ENCODE results near the gene TEX13D. TPM values are rescaled to one million over a fixed set of nuclear protein-coding genes. Genes with fewer than 3 reads are reported as not detected.

TEX13D gene
- total RNA-seq, 1 donor from 2014 or later = not detected

DNA sequence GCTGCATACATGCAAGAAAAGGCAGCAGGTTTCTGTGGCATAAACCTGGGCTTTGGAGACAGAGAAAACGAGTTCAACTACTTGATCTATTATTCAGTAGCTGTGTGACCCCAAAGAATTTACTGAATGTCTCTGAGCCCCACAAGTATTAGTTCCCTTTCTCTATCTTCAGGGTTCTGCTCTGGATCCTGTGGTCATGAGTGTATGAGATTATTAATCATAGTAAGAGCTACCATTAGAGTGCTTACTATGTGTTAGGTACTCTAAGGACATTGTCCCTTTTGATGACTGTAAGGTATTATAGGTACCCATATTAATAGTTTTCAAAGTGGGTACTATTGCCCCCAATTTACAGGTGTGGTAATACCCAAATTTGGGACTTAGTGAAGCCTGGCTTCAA, 5.5 kb downstream of the TEX13D start:
- Mint-ChIP-seq H3K4me3 (ENCODE audit: unreplicated experiment) (no peak overlapping the region), H3K4me1 (ENCODE audit: low read depth) (no peaks in the 10 kb centered on the region), H3K27me3 (ENCODE audit: low read depth) (peaks cover 12% of the 10 kb centered on the region), H3K9me3 (ENCODE audit: low read depth) (no peaks in the 10 kb centered on the region), H3K27ac (ENCODE audit: unreplicated experiment) (no peak overlapping the region), H3K36me3 (ENCODE audit: low read depth) (no peaks in the 10 kb centered on the region)
- TF ChIP-seq, protein P1, sequence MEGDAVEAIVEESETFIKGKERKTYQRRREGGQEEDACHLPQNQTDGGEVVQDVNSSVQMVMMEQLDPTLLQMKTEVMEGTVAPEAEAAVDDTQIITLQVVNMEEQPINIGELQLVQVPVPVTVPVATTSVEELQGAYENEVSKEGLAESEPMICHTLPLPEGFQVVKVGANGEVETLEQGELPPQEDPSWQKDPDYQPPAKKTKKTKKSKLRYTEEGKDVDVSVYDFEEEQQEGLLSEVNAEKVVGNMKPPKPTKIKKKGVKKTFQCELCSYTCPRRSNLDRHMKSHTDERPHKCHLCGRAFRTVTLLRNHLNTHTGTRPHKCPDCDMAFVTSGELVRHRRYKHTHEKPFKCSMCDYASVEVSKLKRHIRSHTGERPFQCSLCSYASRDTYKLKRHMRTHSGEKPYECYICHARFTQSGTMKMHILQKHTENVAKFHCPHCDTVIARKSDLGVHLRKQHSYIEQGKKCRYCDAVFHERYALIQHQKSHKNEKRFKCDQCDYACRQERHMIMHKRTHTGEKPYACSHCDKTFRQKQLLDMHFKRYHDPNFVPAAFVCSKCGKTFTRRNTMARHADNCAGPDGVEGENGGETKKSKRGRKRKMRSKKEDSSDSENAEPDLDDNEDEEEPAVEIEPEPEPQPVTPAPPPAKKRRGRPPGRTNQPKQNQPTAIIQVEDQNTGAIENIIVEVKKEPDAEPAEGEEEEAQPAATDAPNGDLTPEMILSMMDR (IDR thresholded peaks at IDR 0.05) = no peak
- DNase-seq (ENCODE audit: low spot score) = no peak

DNA sequence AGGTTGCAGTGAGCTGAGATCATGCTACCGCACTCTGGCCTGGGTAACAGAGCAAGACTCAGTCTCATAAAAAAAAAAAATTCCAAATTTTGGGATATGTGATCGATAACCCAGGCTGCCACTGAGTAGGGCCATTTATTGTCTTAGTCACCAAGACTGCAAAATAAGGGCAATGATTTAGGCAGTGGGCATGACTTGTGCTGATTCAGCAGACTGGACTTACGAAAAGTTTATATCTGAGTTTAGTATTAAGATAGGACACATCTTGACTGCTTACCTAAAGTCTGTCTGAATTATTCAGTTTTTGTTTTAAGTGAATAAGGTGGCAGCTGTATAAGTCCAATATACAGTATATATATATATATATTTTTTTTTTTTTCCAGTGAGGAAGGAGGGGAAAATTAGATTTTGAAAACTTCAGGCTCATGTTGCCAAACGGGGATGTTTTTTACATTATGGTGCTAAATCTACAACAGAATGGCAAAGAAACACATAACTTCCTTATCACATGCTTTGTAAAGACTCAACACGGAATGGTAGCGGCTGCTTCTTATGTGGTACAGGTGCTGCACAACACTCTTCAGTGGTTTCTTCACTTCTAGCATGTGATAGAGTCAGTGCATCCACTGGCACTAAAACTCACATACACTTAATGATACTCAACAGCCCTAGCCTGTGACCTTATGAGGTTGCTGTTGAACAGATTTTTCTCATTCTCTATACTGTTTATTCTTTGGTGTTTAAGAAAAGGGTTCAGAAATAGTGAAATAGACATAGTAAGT, 6.5 kb downstream of the TEX13D start:
- TF ChIP-seq, protein P1 (IDR thresholded peaks at IDR 0.05) = no peak
- Mint-ChIP-seq H3K27me3 (ENCODE audit: low read depth) (peaks cover 12% of the 10 kb centered on the region), H3K4me1 (ENCODE audit: low read depth) (no peaks in the 10 kb centered on the region), H3K36me3 (ENCODE audit: low read depth) (no peaks in the 10 kb centered on the region), H3K9me3 (ENCODE audit: low read depth) (no peaks in the 10 kb centered on the region), H3K4me3 (ENCODE audit: unreplicated experiment) (no peak overlapping the region), H3K27ac (ENCODE audit: unreplicated experiment) (no peak overlapping the region)
- DNase-seq (ENCODE audit: low spot score) = no peak

DNA sequence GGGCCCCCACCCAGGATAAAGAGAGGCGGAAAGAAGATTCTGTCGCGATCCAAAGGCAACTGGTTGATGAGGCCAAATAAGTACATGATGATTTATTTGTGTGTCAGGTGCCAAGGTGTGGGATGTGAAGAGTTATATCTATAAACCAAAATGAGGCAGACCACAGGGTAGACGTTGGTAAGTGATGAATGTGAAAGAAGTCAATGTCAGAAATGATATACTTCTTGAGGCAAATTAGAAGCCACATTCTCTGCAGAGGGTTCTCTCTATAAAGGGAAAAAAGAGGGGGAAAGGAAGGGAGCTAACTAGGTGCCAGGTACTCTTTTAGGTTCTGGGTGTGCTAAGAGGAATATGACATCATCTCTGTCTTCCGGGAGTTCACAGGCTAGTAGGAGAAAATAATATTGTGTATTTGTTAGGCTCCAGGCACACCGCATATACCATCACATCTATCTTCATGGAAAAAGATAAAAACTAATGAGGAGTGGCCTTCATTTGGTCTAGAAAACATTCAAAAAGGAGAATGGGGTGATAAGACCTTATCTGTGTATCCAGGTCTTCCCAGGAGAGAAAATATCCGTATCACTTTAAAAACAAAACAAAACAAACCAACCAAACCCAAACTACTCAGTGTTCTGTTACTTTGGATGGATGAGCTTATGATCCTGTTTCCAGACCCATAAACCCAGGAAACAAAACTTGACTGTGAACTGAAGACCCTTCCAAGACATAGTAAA, 9.1 kb downstream of the TEX13D start:
- no peaks in the 10 kb centered on the region for H3K4me1 Mint-ChIP-seq (ENCODE audit: low read depth)
- no peaks in the 10 kb centered on the region for H3K9me3 Mint-ChIP-seq (ENCODE audit: low read depth)
- no peak for DNase-seq (ENCODE audit: low spot score)
- peaks cover 6% of the 10 kb centered on the region for H3K27me3 Mint-ChIP-seq (ENCODE audit: low read depth)
- TF ChIP-seq, protein P1 (IDR thresholded peaks at IDR 0.05) = no peak
- H3K27ac Mint-ChIP-seq (ENCODE audit: unreplicated experiment) = no peak overlapping the region
- H3K36me3 Mint-ChIP-seq (ENCODE audit: low read depth) = no peaks in the 10 kb centered on the region
- no peak overlapping the region for H3K4me3 Mint-ChIP-seq (ENCODE audit: unreplicated experiment)

DNA sequence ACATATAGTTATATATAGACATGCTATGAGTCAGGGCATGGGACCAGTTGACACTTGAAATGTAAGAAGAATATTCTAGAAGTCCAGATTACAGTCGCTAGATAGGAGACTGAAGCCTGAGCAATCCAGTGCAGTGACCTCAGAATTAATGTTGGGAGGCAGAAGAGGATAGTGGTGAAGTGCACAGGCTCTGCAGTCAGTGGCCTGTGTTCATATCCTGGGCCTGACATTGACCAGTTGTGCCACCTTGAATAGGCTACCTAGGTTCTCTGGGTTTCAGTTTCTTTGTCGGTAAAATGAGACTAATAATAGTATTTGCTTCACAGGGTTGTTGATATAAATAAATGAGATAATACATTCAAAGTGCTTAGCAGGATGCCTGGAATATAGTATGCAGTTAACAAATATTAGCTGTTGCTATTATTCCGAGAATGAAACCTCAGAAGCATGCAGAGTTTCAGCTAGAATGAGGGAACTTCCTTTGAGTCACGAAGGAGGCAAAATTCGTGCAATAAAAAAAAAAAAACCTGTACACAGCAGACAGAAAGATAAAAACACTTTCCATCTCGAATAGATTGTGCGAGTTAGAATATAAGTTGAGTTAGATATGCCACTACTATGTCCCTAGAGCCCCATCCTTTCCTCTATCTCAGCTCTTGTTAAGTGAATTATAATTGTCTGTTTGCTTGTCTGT, 9.9 kb downstream of the TEX13D start:
- no peaks in the 10 kb centered on the region for H3K9me3 Mint-ChIP-seq (ENCODE audit: low read depth)

More for the DNA sequence above, 9.9 kb downstream of the TEX13D start:
- DNase-seq (ENCODE audit: low spot score) = no peak
- Mint-ChIP-seq H3K27ac (ENCODE audit: unreplicated experiment) (no peak overlapping the region), H3K27me3 (ENCODE audit: low read depth) (peaks cover 1% of the 10 kb centered on the region), H3K4me3 (ENCODE audit: unreplicated experiment) (no peak overlapping the region), H3K4me1 (ENCODE audit: low read depth) (no peaks in the 10 kb centered on the region), H3K36me3 (ENCODE audit: low read depth) (no peaks in the 10 kb centered on the region)
- TF ChIP-seq, protein P1 (IDR thresholded peaks at IDR 0.05) = no peak

Measured in chondrocyte (in vitro differentiated cells).